ENCODE results near the gene CCDC192.
"Not testable (repeated sequence)": the region's sequence is repeated elsewhere in the genome, so short reads cannot be mapped to it uniquely, and the experiment has no call there.

The CCDC192 gene

DNA sequence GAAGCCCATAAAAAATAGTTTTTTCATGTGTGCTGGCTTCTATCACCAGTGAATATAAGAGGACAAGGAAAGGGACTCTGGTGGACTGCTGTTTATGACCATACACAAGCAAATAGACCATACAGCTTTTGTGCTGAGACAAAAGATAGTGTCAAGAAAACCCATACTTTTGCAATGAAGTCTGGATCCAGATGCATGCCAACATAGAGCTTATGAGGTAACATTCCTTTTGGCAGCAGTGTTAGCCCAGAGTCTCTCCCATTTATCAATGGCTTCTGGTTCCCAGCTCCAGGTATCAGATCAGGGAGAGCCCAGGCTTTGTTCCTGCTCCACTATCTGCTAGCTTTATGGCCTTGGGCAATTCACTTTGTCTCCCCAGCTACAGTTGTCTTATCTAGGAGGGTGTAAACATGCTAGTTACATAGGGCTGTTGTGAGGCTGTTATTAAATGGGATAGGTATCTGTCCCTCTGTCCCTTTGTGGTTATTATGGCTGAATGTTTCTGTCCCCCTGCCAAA, 55.6 kb downstream of the CCDC192 start:
- in situ Hi-C loops (cut with MboI; ENCODE audit: low sequenced_read_pairs), result no loop called here

DNA sequence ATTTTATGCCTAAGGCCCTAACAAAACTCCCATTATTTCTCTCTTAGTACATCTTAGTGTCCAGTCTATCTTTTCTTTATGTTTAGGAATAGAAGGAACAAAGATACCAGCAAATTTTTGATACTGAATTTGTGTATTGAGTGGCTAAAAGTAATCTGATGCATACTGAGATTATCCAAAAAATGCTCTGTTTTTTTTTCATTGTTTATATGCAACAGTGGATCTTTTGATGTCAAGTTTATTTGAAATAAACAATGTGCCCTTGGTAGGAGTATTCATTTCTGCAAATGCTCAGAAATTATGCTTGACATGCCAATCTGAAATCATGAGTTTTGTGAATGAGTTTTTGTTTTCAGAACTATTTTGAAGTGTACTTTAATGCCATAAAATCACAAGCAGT, 58.7 kb downstream of the CCDC192 start:
- in situ Hi-C loops (cut with MboI; ENCODE audit: low sequenced_read_pairs), result no loop called here

DNA sequence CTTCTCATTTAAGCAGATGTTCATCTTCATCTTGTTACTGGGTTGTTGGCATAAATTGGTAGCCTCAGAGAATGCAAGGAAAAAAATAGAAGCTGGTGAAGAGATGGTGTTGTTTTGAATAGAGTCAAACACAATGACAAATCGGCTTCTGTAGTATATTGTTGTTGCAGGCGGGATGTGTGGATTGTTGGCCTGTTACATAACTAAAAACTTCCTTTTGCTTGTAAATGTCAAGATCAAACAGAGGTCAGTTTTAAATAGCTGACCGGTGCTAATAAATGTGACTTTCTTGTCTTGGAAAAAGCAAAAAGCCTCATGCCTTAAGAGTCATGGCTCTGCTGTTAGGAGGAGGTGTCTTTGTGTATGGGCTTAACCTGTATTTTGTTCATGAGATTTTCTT, 59.2 kb downstream of the CCDC192 start:
- in situ Hi-C loops (cut with MboI; ENCODE audit: low sequenced_read_pairs), result no loop called here

DNA sequence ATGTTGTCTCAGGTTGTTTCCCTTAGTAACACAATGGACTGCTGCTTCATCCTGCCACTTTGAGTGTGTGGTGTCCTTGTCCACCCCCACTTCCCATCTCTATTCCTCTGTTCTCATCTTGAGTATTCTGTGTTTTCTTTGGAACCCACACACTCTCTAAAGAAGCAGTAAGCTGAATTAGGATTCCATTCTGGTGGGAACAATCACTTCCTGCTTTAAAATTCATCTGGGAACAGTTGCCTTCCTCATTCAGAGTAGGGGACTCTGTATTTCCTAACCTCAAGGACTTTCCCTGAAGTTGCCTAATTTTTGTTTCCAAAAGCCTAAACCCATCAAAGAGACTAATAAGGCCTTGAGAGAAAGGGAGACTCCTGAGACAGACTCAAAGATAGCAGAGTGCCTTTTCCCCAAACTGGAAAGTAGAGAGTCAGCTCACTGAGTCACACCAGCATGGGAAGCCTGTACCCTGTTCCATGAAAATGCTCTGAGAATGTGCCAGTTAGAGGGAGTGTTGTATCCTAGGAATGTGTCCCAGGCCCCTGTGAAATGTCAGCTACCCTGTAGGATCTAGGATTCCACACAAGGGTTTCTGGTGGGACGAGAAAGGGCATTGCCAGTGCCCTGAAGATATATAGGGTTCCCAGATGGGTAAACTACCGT, 63.6 kb downstream of the CCDC192 start:
- in situ Hi-C loops (cut with MboI; ENCODE audit: low sequenced_read_pairs), result no loop called here

DNA sequence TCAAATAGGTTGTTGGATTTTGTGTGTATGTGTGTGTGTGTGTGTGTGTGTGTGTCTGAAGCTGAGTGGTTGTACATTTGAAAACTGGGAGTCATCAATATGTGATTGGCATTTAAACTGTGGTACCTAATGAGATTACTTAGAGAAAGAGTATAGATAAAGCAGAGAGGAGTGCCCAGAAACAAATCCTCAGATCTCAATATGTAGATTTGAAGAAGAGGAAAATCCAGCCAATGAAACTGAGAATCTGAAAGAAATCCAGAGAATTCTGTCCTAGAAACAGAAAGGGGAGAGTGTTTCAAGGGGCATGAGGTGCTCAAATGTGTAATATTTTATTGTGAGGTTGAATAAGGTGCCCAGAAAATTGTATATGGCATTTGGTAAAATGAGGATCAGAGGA, 66.2 kb downstream of the CCDC192 start:
- in situ Hi-C loops (cut with MboI; ENCODE audit: low sequenced_read_pairs), result no loop called here

DNA sequence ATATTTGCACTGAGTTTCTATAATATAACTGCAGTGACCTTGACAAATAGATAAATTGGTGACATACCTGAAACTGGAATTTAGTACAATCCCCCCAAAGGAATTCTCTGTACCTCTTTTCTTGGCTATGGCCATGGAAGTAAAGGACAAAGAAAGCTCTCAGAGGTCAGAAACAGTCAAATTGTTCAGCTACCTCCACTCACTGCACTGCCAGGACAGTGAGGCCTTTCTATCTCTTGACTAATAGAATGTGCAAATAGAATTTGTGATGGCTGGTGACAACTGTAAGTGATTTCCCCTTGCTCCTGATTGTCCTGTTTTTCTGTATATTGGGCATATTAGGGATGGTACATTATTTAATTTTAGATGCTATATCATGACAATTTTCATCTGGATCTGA, 67.1 kb downstream of the CCDC192 start:
- in situ Hi-C loops (cut with MboI; ENCODE audit: low sequenced_read_pairs), result no loop called here

DNA sequence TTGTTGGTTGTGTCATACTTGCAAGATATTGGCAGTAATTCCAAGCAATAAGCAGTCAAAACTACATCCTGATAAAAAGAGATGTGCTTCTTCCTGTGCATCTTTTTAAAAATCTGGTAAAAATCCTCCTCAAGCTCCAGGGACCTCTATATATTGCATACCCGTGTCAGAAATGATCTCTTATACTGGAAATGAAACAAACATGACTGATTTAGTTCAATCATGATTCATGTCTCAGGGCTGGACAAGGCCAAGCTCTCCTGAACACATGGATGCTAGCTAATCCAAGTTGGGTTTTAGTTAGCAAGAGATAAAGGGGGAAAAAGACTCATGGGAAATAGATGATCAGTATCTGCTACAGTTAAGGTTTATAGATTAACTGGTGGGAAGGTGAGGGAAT, 69.3 kb downstream of the CCDC192 start:
- in situ Hi-C loops (cut with MboI; ENCODE audit: low sequenced_read_pairs), result no loop called here

DNA sequence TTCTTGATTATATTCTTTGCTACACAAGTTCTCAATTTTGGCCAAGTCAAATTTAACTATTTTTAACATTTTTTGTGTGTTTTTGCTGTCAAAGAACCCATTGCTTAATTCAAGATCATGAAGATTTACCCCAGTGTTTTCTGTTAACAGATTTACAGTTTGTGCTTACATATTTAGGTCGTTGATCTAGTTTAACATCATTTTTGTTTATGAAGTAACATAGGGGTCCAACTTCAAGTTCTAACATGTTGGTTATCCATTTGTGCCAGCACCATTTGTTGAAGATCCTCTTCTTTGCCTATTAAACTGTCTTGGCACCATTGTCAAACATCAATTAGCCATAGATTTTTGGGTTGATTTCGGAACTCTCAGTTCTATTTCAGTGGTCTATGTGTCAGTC, 71.0 kb downstream of the CCDC192 start:
- in situ Hi-C loops (cut with MboI; ENCODE audit: low sequenced_read_pairs), result no loop called here

DNA sequence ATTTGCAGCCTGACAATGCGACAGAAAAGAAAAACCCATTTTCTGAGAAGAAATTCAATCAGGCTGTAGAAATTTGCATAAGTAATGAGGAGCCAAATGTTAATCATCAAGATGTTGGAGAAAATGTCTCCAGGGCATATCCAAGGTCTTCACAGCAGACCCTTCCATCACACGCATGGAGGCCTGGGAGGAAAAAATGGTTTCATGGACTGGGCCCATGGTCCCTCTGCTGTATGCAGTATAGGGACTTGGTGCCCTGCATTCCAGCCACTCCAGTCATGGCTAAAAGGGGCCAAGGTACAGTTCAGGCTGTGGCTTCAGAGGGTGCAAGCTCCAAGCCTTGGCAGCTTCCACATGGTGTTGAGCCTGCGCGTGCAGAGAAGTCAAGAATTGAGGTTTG, 73.3 kb downstream of the CCDC192 start:
- in situ Hi-C loops (cut with MboI; ENCODE audit: low sequenced_read_pairs), result no loop called here

DNA sequence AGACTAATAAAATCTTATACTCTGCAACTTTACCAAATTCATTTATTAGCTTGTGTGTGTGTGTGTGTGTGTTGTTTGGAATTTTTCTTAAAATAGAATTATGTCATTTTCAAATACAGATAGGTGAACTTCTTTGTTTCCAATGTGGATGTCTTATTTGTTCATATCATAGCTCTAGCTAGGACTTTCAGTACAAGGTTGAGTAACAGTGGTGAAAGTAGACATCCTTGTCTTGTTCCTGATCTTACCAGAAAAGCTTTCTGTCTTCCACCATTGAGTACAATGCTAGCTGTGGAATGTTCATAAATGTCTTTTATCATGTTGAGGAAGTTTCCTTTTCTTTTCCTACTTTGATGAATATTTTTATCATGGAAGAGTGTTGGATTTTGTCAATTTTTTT, 74.8 kb downstream of the CCDC192 start:
- in situ Hi-C loops (cut with MboI; ENCODE audit: low sequenced_read_pairs), result no loop called here

DNA sequence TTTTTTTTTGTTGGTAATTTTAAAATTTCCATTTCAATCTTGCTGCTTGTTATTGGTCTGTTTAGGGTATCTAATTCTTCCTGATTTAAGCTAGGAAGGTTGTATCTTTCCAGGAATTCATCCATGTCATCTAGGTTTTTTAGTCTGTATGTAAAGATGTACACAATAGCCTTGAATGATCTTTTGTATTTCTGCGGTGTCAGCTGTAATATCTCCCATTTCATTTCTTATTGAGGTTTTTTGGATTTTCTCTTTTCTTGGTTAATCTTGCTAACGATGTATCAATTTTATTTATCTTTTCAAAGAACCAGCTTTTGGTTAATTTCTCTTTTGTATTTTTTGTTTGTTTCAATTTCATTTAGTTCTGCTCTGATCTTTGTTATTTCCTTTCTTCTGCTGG, 79.3 kb downstream of the CCDC192 start:
- in situ Hi-C loops (cut with MboI; ENCODE audit: low sequenced_read_pairs), result not testable (repeated sequence)

DNA sequence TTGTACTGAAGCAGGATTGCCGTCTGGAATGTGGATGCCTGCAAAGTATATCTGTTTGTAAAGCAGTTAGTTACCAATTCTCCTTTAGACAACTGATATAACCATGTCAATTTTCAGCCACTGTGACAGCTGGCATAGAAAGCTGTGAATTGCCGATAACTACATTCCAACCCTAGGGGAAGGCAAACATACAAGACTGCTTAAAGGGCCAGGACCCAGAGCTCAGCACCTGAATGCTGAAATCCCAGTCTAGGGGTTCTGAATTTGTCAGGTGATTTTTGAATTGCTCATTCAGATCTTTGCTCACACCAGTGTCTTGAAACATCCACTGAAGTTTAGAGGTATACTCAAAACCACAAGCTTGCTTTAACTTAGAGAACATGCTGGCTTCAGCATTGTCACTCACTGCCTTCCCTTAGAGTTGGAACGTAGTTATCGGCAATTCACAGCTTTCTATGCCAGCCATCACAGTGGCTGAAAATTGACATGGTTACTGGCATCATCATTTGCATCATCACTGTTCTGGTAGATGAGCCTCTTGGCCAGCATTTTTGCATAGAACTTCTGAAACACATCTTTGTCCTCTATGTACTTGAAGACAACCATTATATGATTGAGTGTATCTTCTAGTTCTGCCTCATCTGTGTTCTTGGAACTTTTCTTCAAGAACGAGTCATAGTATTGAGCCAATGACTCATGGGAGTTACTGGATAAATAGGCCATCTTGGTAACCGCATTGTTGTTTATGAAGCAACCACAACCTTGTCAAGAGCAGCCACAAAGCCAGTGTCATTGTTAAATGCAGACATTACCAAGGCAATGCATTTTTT, 82.1 kb downstream of the CCDC192 start:
- in situ Hi-C loops (cut with MboI; ENCODE audit: low sequenced_read_pairs), result no loop called here

DNA sequence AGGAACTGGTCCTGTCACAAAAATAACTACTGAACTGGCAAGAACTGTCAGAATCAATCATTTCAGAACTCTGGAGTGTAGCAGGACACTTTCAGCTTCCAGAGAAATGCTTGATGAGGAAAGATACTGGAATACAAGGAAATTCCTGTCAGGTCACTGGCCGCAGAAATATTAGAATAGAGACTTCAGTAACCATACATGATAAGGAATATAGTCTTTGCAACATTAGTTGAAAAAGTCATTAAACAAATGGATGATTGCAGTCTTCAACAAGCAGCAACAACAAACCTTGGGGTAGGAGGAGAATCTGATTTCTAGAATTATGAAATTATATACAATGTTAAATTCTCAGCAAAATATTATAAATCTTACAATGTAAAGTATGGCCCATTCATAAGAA, 88.2 kb downstream of the CCDC192 start:
- in situ Hi-C loops (cut with MboI; ENCODE audit: low sequenced_read_pairs), result no loop called here

DNA sequence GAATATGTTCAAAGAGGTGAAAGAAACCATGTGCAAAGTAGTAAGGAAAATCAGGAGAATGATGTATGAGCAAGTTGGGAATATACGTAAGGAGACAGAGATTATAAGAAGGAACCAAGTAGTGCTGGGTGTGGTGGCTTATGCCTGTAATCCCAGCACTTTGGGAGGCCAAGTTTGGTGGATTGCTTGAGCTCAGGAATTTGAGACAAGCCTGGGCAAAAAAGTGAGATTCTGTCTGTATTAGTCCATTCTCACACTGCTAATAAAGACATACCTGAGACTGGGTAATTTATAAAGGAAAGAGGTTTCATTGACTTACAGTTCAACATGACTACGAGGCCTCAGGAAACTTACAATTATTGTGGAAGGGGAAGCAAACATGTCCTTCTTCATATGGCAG, 88.7 kb downstream of the CCDC192 start:
- in situ Hi-C loops (cut with MboI; ENCODE audit: low sequenced_read_pairs), result not testable (repeated sequence)

DNA sequence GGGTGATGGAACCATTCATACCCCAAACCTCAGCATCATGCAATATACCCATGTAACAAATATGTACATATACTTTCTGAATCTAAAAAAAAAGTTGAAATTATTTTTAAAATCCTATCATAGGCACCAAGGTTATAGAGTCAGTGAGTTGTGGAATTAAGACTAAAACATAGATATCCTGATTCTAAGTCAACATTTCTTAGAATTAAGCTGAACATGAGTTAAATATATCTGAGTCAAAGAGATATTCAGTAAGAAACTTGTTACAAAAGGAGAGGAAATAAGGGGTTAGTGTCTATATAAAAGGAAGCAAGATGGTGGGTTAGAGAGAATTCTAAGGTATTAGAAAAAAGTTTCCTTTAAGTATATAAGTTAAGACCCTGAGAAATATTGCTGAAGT, 89.9 kb downstream of the CCDC192 start:
- in situ Hi-C loops (cut with MboI; ENCODE audit: low sequenced_read_pairs), result no loop called here

DNA sequence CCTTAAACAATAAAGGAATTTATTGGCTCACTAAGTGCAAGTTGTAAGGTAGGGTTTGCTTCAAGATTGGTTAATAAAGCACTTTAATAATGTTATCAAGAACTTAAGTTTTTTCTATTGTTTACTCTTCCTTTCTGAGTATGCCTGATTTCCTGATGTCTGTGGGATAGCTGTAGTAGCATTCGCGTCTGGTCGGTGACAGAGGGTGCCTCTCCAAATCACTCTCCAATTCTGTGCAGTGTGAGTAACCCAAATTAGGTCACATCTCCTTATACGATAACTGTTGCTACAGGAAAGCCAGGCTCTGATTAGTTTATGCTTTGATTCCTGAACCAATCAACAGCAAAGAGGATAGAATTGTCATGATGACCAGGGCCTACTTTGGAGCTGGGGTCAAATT, 90.7 kb downstream of the CCDC192 start:
- in situ Hi-C loops (cut with MboI; ENCODE audit: low sequenced_read_pairs), result no loop called here

DNA sequence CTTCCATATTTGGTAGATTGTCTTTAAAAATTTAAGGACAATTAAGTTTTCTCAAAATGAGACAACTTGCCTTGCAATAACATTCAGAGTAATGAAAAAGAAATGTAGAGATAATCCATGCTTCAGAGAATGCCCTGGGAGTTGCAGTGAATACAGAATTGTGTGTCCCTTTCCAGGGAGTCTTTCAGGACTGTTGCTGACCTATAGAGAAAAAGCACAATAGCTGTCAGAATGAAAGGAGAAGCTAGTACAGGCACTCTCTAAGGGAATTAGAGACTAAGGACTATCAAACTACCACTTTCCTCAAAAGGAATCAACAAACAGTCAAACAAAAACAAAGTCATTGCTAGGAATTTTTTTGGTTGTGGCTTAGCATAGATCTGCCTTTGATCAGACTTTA, 93.0 kb downstream of the CCDC192 start:
- in situ Hi-C loops (cut with MboI; ENCODE audit: low sequenced_read_pairs), result no loop called here

DNA sequence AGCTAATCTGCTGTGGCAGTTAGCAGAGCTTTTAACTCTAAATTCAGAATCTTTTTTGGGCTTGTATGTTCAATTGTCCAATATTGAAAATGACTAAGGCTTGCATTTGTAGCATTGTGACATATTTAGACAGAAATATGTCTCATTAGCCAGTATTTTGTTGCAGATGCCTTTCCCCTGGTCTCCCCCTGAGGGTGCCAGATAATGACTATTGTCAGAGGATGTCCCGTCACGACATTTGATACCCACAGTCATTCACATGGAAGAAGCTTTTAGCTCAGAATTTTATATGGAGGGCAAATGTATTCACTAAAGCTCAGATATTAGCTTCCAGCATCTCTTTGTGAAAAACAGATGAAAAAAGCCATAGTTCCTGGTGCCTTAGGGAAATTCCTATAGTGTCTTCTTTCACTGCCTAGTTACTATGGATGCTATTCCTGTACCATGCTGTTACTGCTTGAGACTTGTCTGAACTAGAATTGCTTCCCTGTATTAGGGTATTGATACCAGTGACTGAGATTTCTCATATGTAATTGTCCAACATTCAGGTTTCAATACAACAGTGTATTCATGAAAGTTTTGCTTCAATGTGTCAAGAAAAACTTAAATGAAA, 96.2 kb downstream of the CCDC192 start:
- in situ Hi-C loops (cut with MboI; ENCODE audit: low sequenced_read_pairs), result no loop called here

DNA sequence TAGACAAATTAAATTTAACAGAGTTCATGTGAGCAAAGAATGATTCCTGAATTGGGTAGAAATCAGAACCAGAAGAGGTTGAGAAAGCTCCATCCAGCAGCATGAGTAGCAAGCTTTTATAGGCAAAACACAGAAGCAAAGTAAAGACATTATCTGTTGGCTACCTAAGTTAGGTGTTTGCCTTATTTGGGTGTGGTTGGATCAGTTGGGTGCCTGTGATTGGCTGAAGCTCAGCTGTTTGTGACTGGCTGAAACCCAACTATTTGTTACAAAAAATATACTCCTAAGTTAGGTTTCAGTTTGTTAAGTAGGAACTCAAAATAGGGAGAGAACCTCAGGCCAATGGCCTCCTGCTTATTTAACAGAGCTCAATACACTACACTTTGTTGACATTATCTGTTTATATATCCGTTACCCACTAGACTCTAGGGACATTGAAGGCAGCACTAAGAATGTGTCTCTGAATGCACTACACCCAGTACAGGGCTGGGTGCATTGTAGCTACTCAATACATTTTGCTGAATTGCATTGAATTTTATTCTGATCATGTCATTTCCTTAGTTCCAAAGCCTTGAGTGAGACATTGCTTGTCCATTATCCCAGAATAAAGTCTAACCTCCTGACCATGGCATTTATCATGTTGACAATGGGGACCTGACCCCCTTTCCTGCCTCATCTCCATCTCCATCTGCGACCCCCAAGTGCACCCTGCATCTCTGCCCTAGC, 98.7 kb downstream of the CCDC192 start:
- in situ Hi-C loops (cut with MboI; ENCODE audit: low sequenced_read_pairs), result no loop called here

DNA sequence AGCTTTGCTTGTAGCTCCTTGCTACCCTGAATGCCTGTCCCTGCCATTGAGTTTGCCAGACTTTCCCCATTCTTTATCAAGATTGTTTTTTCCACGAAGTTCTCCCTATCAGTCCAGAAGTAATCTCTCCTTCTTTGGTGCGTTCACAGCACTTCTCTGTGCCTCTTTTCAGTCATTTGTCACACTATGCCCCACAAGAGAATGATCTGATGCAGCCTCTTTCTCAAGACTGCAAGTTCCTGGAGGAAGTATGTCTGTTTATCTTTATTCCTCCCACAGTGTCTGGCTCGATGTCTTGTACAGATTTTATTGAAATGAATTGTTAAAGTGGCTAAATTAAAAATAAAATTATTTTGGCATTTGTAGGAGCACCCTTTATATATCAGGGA, 99.3 kb downstream of the CCDC192 start:
- in situ Hi-C loops (cut with MboI; ENCODE audit: low sequenced_read_pairs), result no loop called here

DNA sequence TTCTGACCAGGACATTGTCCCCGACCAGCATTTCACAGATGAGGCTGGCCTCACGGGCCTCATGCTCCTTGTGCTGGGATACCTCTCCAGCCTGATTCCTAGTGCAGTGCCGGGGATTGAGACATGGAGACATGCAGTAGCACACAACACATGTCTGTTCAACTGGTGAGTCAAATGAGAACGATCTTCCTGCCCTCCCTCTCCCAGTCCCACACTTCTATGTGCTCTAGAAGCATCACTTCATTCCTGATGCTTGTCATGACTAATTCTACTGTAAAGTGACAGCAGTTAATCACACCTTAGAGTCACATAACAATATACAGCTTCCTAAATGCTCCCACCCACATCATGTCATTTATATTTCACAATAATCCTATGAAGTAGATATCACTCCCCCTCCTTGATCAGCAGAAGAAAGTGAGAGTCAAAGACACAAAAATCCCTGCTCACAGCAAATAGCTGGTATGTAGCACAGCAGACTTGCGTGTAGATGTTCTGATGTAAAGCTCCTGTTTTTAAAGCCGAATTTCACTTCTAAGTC, 101.8 kb downstream of the CCDC192 start:
- in situ Hi-C loops (cut with MboI; ENCODE audit: low sequenced_read_pairs), result no loop called here

Measured in HL-60/S4 (cell line).